ENCODE data around the gene MRM2. TPM values are rescaled to one million over a fixed set of nuclear protein-coding genes. Genes with fewer than 3 reads are reported as not detected.

Gene MRM2
- total and polyA plus RNA-seq, 10 of the 15 experiments (the other 5 are each of a cell fraction or from before 2014, with no cell fraction given) = 43.2 to 128 (median 71.4) TPM

DNA sequence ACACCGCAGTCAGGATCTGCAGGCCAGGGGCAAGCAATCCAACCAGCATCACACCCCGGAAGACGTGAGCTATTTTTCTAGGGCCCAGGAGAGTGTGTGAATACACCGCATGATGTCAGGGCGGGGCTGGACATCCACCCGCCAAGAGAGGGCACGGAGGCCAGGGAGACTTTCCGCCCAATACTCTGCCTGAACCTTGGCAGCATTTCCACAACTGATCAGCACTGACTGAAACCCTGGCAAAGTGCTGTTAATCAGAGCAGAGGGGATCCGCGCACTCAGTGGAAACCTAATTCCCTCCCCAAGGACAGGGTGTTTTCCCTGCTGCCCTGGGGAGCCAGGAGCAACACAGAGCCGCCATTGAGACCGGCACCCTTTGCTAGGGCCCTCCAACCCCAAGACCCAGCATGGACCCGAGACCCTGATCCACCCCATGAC is 17.5 kb downstream of the MRM2 start:
- RAD21 ChIA-PET (ENCODE audit: unreplicated experiment) = no interaction called here
- SMC1A ChIA-PET (ENCODE audit: uncharacterized antibody, unreplicated experiment) = no interaction called here
- TF ChIP-seq POLR2A (IDR thresholded peaks at IDR 0.05; ENCODE audit: low read depth, low read length) (no peak), CHD1 (IDR thresholded peaks at IDR 0.05; ENCODE audit: low read depth, low read length) (no peak), NFIC (IDR thresholded peaks at IDR 0.05; ENCODE audit: low read depth, low read length) (no peak), HCFC1 (IDR thresholded peaks at IDR 0.05; ENCODE audit: low read length) (no peak), WRNIP1 (IDR thresholded peaks at IDR 0.05; ENCODE audit: borderline replicate concordance, low read depth, low read length) (no peak), PAX5 (IDR thresholded peaks at IDR 0.05; ENCODE audit: borderline replicate concordance, low read depth, low read length) (no peak), SREBF1 (IDR thresholded peaks at IDR 0.05; ENCODE audit: low read length) (no peak), NFYB (IDR thresholded peaks at IDR 0.05; ENCODE audit: insufficient read depth, low read depth, low read length) (no peak), BHLHE40 (IDR thresholded peaks at IDR 0.05; ENCODE audit: borderline replicate concordance in 1 of 2, low read depth in 2 of 2, low read length in 1 of 2) (no peak), BACH1 (IDR thresholded peaks at IDR 0.05; ENCODE audit: borderline replicate concordance) (no peak), HDGF (IDR thresholded peaks at IDR 0.05) (no peak), CBX5 (IDR thresholded peaks at IDR 0.05; ENCODE audit: low read depth) (no peak), CHD4 (IDR thresholded peaks at IDR 0.05) (no peak), LARP7 (IDR thresholded peaks at IDR 0.05) (no peak)
- TF ChIP-seq, protein P1, sequence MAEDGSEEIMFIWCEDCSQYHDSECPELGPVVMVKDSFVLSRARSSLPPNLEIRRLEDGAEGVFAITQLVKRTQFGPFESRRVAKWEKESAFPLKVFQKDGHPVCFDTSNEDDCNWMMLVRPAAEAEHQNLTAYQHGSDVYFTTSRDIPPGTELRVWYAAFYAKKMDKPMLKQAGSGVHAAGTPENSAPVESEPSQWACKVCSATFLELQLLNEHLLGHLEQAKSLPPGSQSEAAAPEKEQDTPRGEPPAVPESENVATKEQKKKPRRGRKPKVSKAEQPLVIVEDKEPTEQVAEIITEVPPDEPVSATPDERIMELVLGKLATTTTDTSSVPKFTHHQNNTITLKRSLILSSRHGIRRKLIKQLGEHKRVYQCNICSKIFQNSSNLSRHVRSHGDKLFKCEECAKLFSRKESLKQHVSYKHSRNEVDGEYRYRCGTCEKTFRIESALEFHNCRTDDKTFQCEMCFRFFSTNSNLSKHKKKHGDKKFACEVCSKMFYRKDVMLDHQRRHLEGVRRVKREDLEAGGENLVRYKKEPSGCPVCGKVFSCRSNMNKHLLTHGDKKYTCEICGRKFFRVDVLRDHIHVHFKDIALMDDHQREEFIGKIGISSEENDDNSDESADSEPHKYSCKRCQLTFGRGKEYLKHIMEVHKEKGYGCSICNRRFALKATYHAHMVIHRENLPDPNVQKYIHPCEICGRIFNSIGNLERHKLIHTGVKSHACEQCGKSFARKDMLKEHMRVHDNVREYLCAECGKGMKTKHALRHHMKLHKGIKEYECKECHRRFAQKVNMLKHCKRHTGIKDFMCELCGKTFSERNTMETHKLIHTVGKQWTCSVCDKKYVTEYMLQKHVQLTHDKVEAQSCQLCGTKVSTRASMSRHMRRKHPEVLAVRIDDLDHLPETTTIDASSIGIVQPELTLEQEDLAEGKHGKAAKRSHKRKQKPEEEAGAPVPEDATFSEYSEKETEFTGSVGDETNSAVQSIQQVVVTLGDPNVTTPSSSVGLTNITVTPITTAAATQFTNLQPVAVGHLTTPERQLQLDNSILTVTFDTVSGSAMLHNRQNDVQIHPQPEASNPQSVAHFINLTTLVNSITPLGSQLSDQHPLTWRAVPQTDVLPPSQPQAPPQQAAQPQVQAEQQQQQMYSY (CRISPR knock-in tag; IDR thresholded peaks at IDR 0.05) = no peak
- TF ChIP-seq, protein P2, sequence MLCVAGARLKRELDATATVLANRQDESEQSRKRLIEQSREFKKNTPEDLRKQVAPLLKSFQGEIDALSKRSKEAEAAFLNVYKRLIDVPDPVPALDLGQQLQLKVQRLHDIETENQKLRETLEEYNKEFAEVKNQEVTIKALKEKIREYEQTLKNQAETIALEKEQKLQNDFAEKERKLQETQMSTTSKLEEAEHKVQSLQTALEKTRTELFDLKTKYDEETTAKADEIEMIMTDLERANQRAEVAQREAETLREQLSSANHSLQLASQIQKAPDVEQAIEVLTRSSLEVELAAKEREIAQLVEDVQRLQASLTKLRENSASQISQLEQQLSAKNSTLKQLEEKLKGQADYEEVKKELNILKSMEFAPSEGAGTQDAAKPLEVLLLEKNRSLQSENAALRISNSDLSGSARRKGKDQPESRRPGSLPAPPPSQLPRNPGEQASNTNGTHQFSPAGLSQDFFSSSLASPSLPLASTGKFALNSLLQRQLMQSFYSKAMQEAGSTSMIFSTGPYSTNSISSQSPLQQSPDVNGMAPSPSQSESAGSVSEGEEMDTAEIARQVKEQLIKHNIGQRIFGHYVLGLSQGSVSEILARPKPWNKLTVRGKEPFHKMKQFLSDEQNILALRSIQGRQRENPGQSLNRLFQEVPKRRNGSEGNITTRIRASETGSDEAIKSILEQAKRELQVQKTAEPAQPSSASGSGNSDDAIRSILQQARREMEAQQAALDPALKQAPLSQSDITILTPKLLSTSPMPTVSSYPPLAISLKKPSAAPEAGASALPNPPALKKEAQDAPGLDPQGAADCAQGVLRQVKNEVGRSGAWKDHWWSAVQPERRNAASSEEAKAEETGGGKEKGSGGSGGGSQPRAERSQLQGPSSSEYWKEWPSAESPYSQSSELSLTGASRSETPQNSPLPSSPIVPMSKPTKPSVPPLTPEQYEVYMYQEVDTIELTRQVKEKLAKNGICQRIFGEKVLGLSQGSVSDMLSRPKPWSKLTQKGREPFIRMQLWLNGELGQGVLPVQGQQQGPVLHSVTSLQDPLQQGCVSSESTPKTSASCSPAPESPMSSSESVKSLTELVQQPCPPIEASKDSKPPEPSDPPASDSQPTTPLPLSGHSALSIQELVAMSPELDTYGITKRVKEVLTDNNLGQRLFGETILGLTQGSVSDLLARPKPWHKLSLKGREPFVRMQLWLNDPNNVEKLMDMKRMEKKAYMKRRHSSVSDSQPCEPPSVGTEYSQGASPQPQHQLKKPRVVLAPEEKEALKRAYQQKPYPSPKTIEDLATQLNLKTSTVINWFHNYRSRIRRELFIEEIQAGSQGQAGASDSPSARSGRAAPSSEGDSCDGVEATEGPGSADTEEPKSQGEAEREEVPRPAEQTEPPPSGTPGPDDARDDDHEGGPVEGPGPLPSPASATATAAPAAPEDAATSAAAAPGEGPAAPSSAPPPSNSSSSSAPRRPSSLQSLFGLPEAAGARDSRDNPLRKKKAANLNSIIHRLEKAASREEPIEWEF (IDR thresholded peaks at IDR 0.05; ENCODE audit: insufficient replicate concordance, low read depth, low read length) = no peak
- 97% methylated on average over 13 of the region's 13 CpGs for WGBS (ENCODE audit: insufficient coverage, insufficient replicate concordance, low lambda C conversion rate, missing lambda C conversion rate)
- CTCF ChIA-PET = no interaction called here
- Histone ChIP-seq H3K36me3 (ENCODE audit: control insufficient read depth in 2 of 2, insufficient read depth in 2 of 2, low read length in 1 of 2) (peaks cover 14 to 43% of the 10 kb centered on the region in 2 experiments), H3K27me3 (replicated peaks in 1 of 2; ENCODE audit: control insufficient read depth in 2 of 2, insufficient read depth in 2 of 2, low read length in 1 of 2) (no peaks in the 10 kb centered on the region), H3K4me3 (no peak overlapping the region), H3K9me3 (replicated peaks; ENCODE audit: control insufficient read depth, insufficient read depth, low read length) (no peaks in the 10 kb centered on the region), H3K9ac (ENCODE audit: control insufficient read depth, insufficient read depth, low read length) (no peak overlapping the region), H3K4me2 (ENCODE audit: control insufficient read depth, insufficient read depth) (no peak overlapping the region), H3K4me1 (ENCODE audit: control insufficient read depth, insufficient read depth, low read length) (no peaks in the 10 kb centered on the region), H4K20me1 (ENCODE audit: control insufficient read depth, insufficient read depth) (peaks cover 2% of the 10 kb centered on the region; the same call in 1 of the 2 replicates), H3K79me2 (ENCODE audit: control insufficient read depth, insufficient read depth, low read length) (peaks cover 2% of the 10 kb centered on the region), H2AFZ (ENCODE audit: control insufficient read depth, low read depth, low read length) (no peak overlapping the region), H3K27ac (ENCODE audit: control insufficient read depth, insufficient read depth) (no peak overlapping the region)
- ATAC-seq (no peak), FAIRE-seq (no peak), DNase-seq (ENCODE audit: low read depth, low spot score) (no peak)
- in situ Hi-C loops (cut with MboI) (no loop called here), intact Hi-C loops (cut with micrococcal nuclease; ENCODE audit: unreplicated experiment) (no loop called here)
- POLR2A ChIA-PET = no interaction called here
- no TSS peak for BruUV-seq (replicated peaks)
